ENCODE measurements around the gene CHST15. TPM values are rescaled to one million over a fixed set of nuclear protein-coding genes. Genes with fewer than 3 reads are reported as not detected.

Gene CHST15
- total RNA-seq, 1 donor from 2014 or later = 148 TPM

DNA sequence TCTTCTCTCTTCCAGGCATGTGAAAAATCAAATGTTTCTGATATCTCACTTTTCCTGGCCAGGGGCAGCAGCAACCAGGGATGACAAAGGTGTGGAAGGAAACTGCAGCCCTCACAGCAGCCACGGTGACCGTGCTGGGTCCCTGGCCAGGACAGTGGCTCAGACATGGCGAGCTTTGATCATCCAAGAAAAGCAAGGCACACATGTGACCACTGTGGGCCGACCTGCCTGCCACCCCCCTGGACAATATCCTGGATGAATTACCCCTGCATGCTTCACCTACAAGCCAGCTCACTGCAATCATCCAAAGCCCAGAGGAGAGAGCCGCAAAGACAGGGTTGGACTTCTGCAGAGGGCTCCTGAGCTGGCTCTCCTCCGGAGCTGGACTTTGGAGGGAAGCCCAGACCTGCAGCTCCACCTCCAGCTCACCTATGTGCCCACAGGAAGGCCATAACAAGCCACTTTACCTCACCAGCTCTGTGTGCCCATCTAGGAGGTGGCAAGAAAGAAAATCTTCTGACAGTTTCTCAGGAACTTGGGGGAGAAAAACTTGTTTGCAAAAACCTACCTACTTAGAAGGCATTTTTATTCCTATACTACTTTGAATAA, 2.7 kb downstream of the CHST15 start:
- Mint-ChIP-seq H3K4me3 (ENCODE audit: unreplicated experiment) (peak overlapping the region; percentile 93), H3K4me1 (ENCODE audit: unreplicated experiment) (peaks cover 60% of the 10 kb centered on the region), H3K36me3 (ENCODE audit: low read depth, unreplicated experiment) (peaks cover 12% of the 10 kb centered on the region), H3K27me3 (ENCODE audit: unreplicated experiment) (peaks cover 12% of the 10 kb centered on the region), H3K27ac (ENCODE audit: unreplicated experiment) (peak overlapping the region; percentile 74), H3K9me3 (ENCODE audit: unreplicated experiment) (no peaks in the 10 kb centered on the region)
- no peak for DNase-seq (ENCODE audit: low spot score)
- TF ChIP-seq, protein P1, sequence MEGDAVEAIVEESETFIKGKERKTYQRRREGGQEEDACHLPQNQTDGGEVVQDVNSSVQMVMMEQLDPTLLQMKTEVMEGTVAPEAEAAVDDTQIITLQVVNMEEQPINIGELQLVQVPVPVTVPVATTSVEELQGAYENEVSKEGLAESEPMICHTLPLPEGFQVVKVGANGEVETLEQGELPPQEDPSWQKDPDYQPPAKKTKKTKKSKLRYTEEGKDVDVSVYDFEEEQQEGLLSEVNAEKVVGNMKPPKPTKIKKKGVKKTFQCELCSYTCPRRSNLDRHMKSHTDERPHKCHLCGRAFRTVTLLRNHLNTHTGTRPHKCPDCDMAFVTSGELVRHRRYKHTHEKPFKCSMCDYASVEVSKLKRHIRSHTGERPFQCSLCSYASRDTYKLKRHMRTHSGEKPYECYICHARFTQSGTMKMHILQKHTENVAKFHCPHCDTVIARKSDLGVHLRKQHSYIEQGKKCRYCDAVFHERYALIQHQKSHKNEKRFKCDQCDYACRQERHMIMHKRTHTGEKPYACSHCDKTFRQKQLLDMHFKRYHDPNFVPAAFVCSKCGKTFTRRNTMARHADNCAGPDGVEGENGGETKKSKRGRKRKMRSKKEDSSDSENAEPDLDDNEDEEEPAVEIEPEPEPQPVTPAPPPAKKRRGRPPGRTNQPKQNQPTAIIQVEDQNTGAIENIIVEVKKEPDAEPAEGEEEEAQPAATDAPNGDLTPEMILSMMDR (IDR thresholded peaks at IDR 0.05; ENCODE audit: unreplicated experiment) = no peak

DNA sequence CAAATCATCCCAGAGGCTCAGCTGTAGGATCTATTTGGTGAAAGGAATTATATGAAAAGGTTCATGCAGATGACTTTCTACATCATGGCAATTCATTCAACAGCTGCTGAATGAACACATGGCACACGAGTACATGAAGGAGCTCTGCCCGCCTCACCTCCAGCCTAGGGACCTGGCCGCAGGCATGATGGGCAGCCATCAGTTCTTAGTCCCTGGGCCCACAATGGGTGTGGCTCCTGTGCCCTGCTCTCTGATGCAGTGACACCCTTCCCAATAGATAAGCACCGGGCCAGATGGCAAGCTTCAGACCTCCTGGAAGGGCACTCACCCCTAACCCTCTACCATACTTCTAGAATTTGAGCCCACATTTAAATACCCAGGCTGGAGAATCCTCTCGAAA, 3.5 kb downstream of the CHST15 start:
- H3K9me3 Mint-ChIP-seq (ENCODE audit: unreplicated experiment) = no peaks in the 10 kb centered on the region
- H3K36me3 Mint-ChIP-seq (ENCODE audit: low read depth, unreplicated experiment) = peaks cover 17% of the 10 kb centered on the region
- TF ChIP-seq, protein P1 (IDR thresholded peaks at IDR 0.05; ENCODE audit: unreplicated experiment) = no peak
- no peak overlapping the region for H3K27ac Mint-ChIP-seq (ENCODE audit: unreplicated experiment)
- H3K4me1 Mint-ChIP-seq (ENCODE audit: unreplicated experiment) = peaks cover 60% of the 10 kb centered on the region
- no peak for DNase-seq (ENCODE audit: low spot score)
- peak overlapping the region; percentile 64 for H3K4me3 Mint-ChIP-seq (ENCODE audit: unreplicated experiment)
- H3K27me3 Mint-ChIP-seq (ENCODE audit: unreplicated experiment) = peaks cover 12% of the 10 kb centered on the region

DNA sequence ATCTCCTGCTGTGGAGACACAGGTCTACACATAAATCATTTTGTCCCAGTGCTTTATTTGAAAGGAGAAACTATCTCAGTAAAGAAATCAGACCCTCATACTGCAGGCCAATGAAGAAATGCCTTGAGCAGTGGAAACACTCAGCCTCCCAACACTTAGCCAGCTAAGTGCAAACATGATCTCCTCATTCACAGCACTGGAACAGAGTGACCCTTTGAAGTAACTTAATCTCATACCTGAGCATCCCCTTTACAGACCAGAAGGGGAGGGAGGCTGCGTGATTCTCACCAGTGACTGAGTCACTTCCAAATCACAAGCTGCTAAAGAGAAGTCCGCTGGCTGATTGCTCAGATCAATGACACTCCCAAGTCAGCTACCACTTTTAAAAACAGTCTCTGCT, 4.5 kb downstream of the CHST15 start:
- H3K27me3 Mint-ChIP-seq (ENCODE audit: unreplicated experiment) = peaks cover 11% of the 10 kb centered on the region
- H3K27ac Mint-ChIP-seq (ENCODE audit: unreplicated experiment) = no peak overlapping the region
- peaks cover 58% of the 10 kb centered on the region for H3K4me1 Mint-ChIP-seq (ENCODE audit: unreplicated experiment)
- peak overlapping the region; percentile 80 for H3K4me3 Mint-ChIP-seq (ENCODE audit: unreplicated experiment)
- DNase-seq (ENCODE audit: low spot score) = no peak
- TF ChIP-seq, protein P1 (IDR thresholded peaks at IDR 0.05; ENCODE audit: unreplicated experiment) = no peak
- H3K9me3 Mint-ChIP-seq (ENCODE audit: unreplicated experiment) = no peaks in the 10 kb centered on the region
- peaks cover 17% of the 10 kb centered on the region for H3K36me3 Mint-ChIP-seq (ENCODE audit: low read depth, unreplicated experiment)

DNA sequence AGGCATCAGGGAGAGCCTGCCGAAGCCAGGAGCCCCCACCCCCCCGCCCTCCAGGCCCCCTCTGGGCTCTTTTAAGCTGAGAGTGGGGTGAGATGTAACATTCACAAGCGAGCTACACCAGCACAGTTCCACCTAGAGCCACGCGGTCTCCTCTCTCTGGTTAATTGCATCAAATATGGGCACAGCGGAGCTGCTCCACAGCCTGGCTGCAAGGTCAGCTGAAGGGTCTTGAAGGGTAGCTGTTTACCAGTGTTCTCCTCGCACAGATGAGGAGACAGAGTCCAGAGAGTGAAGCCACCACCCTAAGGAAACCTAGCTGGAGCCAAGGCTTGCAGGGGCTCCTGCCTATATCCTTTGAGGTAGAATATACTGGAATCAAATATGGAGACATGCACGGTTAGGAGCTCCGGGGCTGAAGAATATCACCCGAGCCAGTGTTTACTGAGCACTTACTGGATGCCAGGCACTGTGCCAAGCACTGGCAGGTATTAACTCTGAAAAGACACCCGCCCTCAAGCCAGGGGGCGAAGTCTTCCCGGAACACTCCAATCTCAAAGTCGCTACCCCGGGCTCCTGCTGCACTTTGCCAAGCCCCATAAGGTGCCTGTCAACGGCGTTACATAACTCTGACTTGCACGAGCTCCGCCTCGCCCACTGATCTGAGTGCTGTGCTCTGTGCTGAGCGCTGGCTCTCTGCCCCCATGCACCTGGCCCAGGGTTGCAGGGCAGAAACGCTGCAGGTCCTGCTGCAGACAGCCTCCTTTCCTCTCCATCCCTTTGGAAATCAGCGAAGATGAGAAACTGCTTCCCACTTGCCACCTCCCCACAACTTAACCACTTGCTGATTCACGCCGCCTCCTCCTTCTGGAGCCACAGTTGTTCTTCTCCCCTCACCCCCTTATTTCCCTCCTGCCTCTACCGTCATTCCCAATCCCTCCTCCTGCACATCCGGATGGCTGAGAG, 5.4 kb downstream of the CHST15 start:
- Mint-ChIP-seq H3K27me3 (ENCODE audit: unreplicated experiment) (peaks cover 13% of the 10 kb centered on the region), H3K4me3 (ENCODE audit: unreplicated experiment) (peak overlapping the region; percentile 80), H3K36me3 (ENCODE audit: low read depth, unreplicated experiment) (peaks cover 17% of the 10 kb centered on the region), H3K4me1 (ENCODE audit: unreplicated experiment) (peaks cover 61% of the 10 kb centered on the region), H3K27ac (ENCODE audit: unreplicated experiment) (peak overlapping the region; percentile 32), H3K9me3 (ENCODE audit: unreplicated experiment) (no peaks in the 10 kb centered on the region)
- TF ChIP-seq, protein P1 (IDR thresholded peaks at IDR 0.05; ENCODE audit: unreplicated experiment) = no peak
- no peak for DNase-seq (ENCODE audit: low spot score)

All from endothelial cell (in vitro differentiated cells).